GM21528 (cell line): Measurements from ENCODE around the gene GNLY.

Experiments
- ATAC-seq: cut with Tn5 transposase; IDR thresholded peaks from one replicate; pipeline ENCODE4 v1.9.1; 2021; ENCODE audit warnings: mild to moderate bottlenecking, moderate library complexity; ENCODE audit not compliant: unreplicated experiment, low FRiP score

GNLY gene

GRCh38 chr2:85723707-85724360 is 29.7 kb downstream of the GNLY start:
- ATAC-seq, result no peak

- no peak for ATAC-seq
Measured at GRCh38 chr2:85724731-85725181, 30.6 kb downstream of the GNLY start.

GRCh38 chr2:85725451-85725850 is 31.3 kb downstream of the GNLY start:
- no peak for ATAC-seq

- no peak for ATAC-seq
Measured at GRCh38 chr2:85727798-85728197, 33.6 kb downstream of the GNLY start.

- no peak for ATAC-seq
Measured at GRCh38 chr2:85728342-85728741, 34.2 kb downstream of the GNLY start.

- ATAC-seq, result no peak
Measured at GRCh38 chr2:85728883-85729824, 35.0 kb downstream of the GNLY start.

GRCh38 chr2:85729825-85730510 is 35.8 kb downstream of the GNLY start:
- no peak for ATAC-seq

- no peak for ATAC-seq
Measured at GRCh38 chr2:85730686-85731230, 36.6 kb downstream of the GNLY start.

- no peak for ATAC-seq
Measured at GRCh38 chr2:85731606-85732005, 37.4 kb downstream of the GNLY start.

- no peak for ATAC-seq
Measured at GRCh38 chr2:85732467-85733120, 38.4 kb downstream of the GNLY start.

GRCh38 chr2:85733121-85733960 is 39.2 kb downstream of the GNLY start:
- no peak for ATAC-seq

GRCh38 chr2:85734015-85734414 is 39.9 kb downstream of the GNLY start:
- ATAC-seq, result no peak

- no peak for ATAC-seq
Measured at GRCh38 chr2:85734942-85735608, 40.9 kb downstream of the GNLY start.

- no peak for ATAC-seq
Measured at GRCh38 chr2:85735691-85736090, 41.5 kb downstream of the GNLY start.

- ATAC-seq, result no peak
Measured at GRCh38 chr2:85736456-85737355, 42.5 kb downstream of the GNLY start.

- ATAC-seq, result no peak
Measured at GRCh38 chr2:85737481-85737880, 43.3 kb downstream of the GNLY start.

- ATAC-seq, result no peak
Measured at GRCh38 chr2:85737961-85738360, 43.8 kb downstream of the GNLY start.

GRCh38 chr2:85740193-85740592 is 46.0 kb downstream of the GNLY start:
- ATAC-seq, result no peak
